ENCODE results near the gene FMN1. TPM values are rescaled to one million over a fixed set of nuclear protein-coding genes. Genes with fewer than 3 reads are reported as not detected.

The FMN1 gene
- polyA plus RNA-seq, 2 of the 4 experiments (the other 2 are of a cell fraction): 0.53 to 2.2 TPM

- H3K9me3 ChIP-seq: no peaks in the 10 kb centered on the region; the same call in 2 of the 3 replicates
- POLR2A ChIA-PET: no interaction called here
- CTCF ChIA-PET: interaction anchor here (1.0 to 2.5 kb wide), 7 partner anchors 14 to 212 kb away, joined by 3 to 14 read pairs (median 4); no protein-coding TSS in a partner anchor
- peaks cover 41% of the 10 kb centered on the region for H3K4me1 ChIP-seq
- no peak for ATAC-seq
- FAIRE-seq: no peak
- 91% methylated on average over 14 of the region's 14 CpGs for WGBS (ENCODE audit: missing lambda C conversion rate)
- H3K4me3 ChIP-seq: no peak overlapping the region
- no peak overlapping the region for H3K4me2 ChIP-seq
- TF ChIP-seq HOXB13 (CRISPR knock-in tag; IDR thresholded peaks at IDR 0.05; ENCODE audit: low read depth): no peak
- TF ChIP-seq PHF8 (IDR thresholded peaks at IDR 0.05; ENCODE audit: borderline replicate concordance, low read depth): no peak
- TF ChIP-seq ELK1 (IDR thresholded peaks at IDR 0.05; ENCODE audit: low read depth, low read length): no peak
- no peak for TF ChIP-seq CTCF (IDR thresholded peaks at IDR 0.05)
- no peak for TF ChIP-seq JUNB (IDR thresholded peaks at IDR 0.05)
- TF ChIP-seq EP300 (IDR thresholded peaks at IDR 0.05): no peak
- no peak for TF ChIP-seq POLR2A (IDR thresholded peaks at IDR 0.05; ENCODE audit: low read length)
- no peak for TF ChIP-seq HMGXB4 (CRISPR knock-in tag; IDR thresholded peaks at IDR 0.05; ENCODE audit: borderline replicate concordance)
- DNase-seq (ENCODE audit: low read depth in 1 of 2, low spot score in 1 of 2): no peak
- peak overlapping the region; percentile 19 to 54; a peak in 2 of 6 replicates for H3K27ac ChIP-seq
Measured at GRCh38 chr15:32861761-32862160, 332.8 kb downstream of the FMN1 start.

- no peak overlapping the region for H3K4me2 ChIP-seq
- DNase-seq (ENCODE audit: low read depth in 1 of 2, low spot score in 1 of 2): no peak
- POLR2A ChIA-PET: no interaction called here
- H3K9me3 ChIP-seq: no peaks in the 10 kb centered on the region; the same call in 2 of the 3 replicates
- no peak for ATAC-seq
- CTCF ChIA-PET: interaction anchor here (1.0 to 2.5 kb wide), 6 partner anchors 14 to 212 kb away, joined by 3 to 14 read pairs (median 5); no protein-coding TSS in a partner anchor
- peaks cover 41% of the 10 kb centered on the region for H3K4me1 ChIP-seq
- FAIRE-seq: no peak
- H3K27ac ChIP-seq: peak overlapping the region in 1 of 2 experiments; percentile 54; a peak in 2 of 6 replicates
- 96% methylated on average over 5 of the region's 5 CpGs for WGBS (ENCODE audit: missing lambda C conversion rate)
- no peak for TF ChIP-seq EP300 (IDR thresholded peaks at IDR 0.05)
- TF ChIP-seq NR3C1 (IDR thresholded peaks at IDR 0.05): no peak
- no peak for TF ChIP-seq JUNB (IDR thresholded peaks at IDR 0.05)
- no peak for TF ChIP-seq CBX2 (IDR thresholded peaks at IDR 0.05; ENCODE audit: borderline replicate concordance, low read depth)
- TF ChIP-seq EHF (CRISPR knock-in tag; IDR thresholded peaks at IDR 0.05): no peak
- no peak for TF ChIP-seq E2F6 (IDR thresholded peaks at IDR 0.05; ENCODE audit: borderline replicate concordance, low read depth)
- TF ChIP-seq ZFP36 (IDR thresholded peaks at IDR 0.05; ENCODE audit: borderline replicate concordance, partially characterized antibody): no peak
- TF ChIP-seq CTCF (IDR thresholded peaks at IDR 0.05): no peak
- no peak for TF ChIP-seq HMGXB4 (CRISPR knock-in tag; IDR thresholded peaks at IDR 0.05; ENCODE audit: borderline replicate concordance)
- H3K4me3 ChIP-seq: no peak overlapping the region
Measured at GRCh38 chr15:32861174-32861573, 333.3 kb downstream of the FMN1 start.

All from A549 (cell line).